Fibroblast of skin of abdomen (primary cell): ENCODE results near the gene SPATA21.

ENCODE experiments used
- DNase-seq: peaks from one replicate; pipeline ENCODE4 v3.0.0-alpha.2; 2013

Gene SPATA21

DNA sequence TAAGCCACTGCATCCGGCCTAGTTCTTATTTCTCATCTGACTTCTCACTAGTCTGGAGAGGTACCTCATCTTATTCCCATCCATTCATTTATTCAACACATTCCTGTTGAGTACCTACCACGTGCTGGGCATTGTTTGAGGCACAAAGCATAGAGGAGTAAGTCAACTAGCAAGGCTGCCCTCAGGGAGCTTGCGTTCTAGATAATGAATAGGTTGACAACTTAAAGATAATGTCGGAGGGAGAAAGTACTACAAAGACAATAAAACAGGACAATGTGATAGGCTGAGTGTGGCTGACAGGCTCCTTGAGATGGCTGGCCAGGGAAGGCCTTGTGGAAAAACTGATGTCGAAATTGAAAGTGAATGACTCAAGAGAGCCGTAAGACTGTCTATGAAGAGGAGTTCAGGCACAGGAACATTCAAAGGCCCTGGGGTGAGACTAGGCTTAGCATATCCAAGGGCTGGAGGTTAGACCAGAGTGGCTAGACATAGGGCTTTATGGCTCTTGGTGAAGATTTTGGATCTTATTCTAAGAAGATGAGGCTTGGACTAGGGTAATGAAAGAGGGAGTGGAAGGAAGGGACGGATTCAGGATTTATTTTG, 18.3 kb downstream of the SPATA21 start:
- DNase-seq, result no peak

DNA sequence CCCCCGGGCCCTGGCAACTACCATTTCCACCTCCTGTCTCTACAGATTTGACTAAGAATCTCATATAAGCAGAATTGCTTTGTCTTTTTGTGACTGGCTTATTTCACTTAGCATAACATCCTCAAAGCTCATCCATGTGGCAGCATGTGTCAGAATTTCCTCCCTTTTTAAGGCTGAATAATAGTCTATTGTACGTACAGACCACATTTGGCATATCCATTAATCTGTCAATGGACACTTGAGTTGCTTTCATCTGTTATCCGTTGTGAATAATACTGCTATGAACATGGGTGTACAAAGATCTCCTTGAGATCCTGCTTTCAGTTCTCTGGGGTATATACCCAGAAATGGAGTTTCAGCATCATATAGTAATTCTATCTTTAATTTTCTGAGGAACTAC, 24.0 kb downstream of the SPATA21 start:
- DNase-seq, result no peak

DNA sequence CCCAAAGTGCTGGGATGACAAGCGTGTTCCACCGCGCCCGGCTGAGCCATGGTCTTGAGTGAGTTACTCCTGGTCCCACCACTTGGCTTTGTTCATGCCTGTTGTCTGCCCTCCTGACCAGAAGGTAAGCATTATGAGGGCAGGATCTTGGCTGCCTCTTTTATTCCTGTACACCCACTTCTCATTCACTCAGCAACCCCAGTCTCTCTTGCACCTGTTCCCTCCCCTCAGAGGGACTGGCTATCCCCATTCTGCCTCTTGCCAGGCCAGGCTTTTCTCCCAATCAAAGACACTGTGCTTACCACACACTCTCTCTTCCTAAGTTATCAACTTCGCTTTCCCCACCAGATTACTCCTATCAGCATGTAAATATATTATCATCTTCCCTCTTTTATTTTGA, 26.4 kb downstream of the SPATA21 start:
- DNase-seq, result no peak

DNA sequence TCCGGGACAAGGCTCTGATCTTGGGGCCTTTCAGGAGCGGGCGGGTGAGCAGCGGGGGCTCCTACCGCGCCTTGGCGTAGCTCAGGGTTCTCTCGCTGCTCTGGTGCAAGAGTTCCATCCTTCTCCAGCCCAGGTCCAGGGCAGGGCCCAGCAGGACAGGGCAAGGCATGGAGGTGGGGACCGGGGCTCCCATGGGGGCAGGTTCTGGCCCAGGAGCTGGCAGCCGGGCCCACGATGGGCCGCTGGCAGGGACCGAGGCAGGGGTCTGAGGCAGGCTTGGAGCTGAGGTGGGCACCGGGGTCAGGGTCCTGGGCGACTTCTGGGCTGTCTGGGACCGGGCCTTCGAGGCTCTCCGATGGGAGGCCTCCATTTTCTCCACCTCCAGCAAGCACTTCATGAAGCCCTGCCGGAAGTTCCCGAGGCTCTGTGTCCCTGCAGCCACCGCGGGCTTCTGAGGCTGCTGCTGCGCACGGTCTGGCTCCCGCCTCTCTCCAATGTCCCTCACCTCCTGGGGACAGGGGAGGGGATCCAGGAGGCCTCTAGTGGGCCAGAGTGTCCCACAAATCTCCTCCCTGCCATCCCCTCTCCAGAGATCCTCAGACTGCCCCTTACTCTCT, 27.6 kb downstream of the SPATA21 start:
- DNase-seq, result no peak

DNA sequence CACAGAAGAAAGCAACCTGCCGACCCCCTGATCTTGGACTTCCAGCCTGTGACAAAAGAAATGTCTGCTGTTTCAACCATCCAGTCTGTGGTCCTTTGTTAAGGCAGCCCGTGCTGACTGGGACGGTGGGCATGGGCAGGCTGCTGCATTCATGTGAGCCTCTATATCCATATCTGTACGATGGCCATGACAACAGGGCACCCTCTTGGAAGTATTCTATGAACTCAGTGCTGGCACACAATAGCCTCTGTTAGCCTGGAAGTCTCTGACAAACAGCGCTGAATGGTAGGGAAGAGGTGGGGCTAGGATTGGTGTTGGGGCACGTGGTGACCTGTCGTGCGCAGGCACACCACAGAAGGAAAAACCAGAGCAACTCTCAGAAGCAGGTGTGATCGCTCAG, 30.4 kb downstream of the SPATA21 start:
- no peak for DNase-seq

DNA sequence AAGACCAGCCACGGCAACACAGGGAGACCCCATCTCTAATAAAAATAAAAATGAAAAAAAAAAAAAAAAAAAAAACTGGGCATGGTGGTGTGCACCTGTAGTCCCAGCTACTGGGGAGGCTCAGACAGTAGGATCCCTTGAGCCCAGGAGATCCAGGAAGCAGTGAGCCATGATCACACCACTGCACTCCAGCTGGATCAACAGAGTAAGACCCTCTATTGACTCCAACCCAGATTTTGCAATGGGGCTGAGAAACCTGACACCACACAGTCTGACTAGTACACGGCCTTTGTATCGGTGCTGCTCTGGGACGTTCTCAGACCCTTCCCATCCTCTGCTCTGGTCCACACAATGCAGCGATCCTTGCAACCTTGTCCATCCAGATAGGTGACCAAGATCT, 31.8 kb downstream of the SPATA21 start:
- no peak for DNase-seq

DNA sequence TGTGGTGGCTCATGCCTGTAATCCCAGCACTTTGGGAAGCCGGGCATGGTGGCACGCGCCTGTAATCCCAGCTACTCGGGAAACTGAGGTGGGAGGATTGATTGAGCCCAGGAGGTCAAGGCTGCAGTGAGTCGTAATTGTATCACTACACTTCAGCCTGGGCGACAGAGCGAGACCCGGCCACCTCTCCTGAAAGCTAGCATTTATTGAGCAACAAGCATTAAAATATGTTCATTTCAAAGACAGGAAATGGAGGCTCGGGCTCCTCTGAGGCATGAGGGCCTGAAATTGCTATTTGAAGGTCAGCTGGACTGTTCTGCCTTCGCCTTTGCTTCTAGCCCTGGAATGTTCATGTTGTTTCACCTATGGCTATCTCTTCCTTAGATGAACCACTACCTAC, 34.5 kb downstream of the SPATA21 start:
- DNase-seq, result no peak

DNA sequence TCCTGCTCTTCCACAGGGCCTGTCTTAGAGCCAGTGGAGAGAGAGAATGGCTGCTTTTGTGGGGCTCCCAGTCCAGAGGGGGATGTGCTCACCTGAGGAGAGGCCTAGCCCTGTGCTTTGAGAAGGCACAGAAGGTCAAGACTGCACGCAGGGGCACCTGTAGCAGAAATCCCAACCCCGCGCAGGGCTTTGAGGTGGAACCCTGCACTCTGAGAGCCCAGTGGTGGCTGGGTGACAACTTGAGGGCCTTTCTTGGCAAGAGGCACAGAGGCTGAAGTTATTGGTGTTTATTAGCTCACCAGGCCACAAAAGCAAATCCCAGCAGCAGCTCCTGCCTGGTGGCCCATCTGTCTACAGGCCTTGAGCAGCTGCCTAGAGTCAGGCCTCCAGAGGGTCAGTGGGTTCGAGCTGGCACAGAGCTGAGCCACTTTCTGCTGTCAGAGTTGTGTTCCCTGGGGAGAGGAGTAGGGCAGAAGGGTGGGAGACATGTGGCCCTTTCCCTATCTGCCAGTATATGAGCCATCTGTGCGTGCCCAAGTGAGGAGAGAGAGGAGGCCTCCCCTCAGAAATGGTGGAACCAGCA, 38.8 kb downstream of the SPATA21 start:
- no peak for DNase-seq

DNA sequence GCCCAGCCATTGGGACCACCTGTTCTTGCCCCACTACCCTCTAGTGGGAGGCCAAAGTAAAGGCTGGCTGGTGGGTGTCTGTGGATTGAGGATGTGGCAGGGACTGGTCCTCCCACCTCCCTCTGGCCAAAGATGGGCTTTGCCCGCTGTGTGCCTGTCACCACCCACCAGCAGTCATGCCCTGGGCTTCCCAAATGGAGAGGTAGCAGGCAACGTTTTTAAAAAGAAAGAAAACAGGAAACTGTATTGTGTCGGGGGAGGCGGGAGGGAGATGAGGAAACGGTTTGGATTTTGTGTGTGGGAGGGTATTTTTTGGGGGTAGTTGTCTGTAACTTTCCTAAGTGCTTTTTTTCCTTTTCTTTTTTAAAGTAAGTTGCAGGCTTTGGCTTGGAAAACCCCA, 40.1 kb downstream of the SPATA21 start:
- no peak for DNase-seq

DNA sequence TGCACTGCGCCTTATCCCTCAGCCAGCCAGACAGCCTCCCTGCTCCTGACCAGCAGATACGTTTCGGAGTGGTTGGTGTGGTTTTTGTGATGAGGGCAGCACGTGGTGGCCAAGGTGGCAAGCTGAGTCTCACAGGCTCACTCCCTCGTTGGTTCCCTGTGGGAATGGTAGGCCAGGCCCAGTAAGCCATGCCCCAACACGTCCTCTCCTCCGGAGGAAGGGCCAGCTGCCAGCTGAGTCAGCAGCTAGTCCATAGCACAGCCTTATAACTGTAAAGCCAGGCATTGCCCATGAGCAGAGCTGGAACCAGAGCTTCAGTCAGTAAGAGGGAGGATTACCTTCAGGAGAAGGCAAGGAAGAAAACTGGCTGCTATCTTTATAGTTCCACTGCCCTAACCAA, 40.6 kb downstream of the SPATA21 start:
- DNase-seq, result peak; percentile 72

DNA sequence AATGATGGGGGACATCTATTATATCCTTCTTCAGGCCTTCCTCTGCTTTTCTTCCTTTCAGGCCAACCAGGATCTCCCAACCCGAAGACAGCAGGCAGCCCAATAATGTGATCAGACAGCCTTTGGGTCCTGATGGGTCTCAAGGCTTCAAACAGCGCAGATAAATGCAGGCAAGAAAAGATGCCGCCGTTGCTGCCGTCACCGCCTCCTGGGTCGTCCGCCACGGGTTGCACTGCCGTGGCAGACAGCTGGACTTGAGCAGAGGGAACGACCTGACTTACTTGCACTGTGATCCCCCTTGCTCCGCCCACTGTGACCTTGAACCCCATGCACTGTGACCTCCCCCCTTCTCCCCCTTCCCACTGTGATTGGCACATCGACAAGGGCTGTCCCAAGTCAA, 42.2 kb downstream of the SPATA21 start:
- DNase-seq, result no peak

DNA sequence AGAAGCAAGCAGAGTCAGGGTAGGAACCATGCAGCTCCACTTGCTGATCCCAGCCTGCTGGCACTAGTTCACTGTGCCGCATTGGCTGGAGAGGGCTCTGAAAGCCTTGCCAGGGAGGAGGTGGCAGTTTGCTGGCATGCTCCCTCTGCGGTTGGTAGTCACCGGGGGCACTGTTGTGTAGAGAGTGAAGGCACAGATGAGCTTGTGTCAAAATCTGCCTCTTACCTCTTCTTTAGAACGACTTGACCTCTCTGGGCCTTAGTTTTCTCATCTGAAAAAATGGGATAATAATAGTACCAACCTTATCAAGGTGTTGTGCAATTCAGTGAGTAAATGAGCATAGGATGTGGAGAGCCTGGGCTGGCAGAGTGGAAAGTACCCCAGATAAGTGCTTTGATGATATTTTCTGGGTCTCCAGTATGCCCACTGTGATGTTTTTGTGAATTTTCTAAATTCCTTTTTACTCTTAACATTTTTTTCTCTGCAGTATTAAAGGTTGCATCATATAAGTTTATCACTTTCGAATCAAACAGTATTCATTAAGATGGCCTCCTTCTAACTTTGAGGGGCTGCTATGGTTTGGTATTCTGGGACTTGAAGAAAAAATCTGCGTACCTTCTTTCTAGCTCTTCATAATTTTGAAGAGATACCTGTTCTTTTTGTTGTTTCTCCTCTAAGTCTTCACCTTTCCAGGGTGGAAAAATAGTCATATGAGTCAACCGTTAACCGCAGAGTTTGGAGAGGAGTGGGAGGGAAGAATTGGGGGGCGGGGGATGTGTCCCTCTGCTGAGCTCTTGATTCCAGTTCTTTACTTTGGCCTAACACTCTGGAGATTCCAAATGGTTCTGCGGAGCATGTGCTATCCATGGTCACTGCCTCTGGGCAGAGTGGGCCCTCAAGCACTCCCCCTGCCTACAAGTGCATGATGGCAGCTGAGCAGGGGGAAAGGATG, 43.4 kb downstream of the SPATA21 start:
- DNase-seq, result no peak

DNA sequence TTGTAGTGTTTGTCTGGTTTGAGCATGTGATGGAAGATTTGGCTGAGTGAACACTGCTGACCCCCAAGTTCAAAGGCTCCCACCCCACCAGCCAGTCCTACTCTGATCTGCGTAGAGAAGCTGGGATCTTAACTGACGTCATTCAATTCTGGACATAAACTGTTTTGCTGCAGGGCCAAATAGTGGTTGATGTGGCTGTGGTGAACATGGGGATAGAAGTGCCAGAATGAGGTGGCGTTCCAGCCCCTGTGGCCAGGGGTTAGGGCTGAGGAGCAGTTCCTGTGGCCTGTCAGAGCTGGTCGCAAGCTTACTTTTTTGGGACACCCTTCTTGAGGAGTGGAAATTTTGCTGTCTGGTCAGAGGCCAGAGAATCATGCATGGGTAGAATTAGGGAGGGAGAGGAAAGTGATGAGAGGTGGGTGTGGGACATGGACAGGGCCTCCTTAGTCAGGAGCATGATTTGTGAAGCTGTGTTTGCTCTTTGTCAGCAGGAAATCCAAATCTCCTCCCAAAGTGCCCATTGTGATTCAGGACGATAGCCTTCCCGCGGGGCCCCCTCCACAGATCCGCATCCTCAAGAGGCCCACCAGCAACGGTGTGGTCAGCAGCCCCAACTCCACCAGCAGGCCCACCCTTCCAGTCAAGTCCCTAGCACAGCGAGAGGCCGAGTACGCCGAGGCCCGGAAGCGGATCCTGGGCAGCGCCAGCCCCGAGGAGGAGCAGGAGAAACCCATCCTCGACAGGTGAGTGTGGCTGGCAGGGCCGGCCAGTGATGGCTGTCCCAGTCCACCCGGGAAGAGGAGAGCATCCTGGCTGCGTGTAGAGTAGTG, 44.3 kb downstream of the SPATA21 start:
- no peak for DNase-seq

DNA sequence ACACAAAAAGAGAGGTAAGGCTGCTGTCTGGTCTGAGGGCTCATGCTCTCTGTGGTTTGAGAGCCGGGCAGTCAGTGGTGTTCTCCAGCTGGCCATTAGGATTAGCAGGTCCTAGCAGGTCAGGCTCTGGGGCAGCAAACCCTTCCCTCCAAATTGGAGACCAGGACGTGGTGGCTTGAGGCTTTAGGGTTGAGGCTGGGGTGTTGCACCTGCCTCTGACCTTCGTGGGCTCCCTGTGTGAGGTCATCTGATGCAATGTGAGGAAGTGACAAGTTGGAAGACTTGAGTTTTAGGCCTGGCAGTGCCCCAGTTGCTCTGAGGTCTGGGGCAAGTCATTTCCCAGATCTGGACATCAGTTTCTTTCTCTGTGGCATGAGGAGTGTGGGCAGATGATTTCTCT, 45.8 kb downstream of the SPATA21 start:
- no peak for DNase-seq

DNA sequence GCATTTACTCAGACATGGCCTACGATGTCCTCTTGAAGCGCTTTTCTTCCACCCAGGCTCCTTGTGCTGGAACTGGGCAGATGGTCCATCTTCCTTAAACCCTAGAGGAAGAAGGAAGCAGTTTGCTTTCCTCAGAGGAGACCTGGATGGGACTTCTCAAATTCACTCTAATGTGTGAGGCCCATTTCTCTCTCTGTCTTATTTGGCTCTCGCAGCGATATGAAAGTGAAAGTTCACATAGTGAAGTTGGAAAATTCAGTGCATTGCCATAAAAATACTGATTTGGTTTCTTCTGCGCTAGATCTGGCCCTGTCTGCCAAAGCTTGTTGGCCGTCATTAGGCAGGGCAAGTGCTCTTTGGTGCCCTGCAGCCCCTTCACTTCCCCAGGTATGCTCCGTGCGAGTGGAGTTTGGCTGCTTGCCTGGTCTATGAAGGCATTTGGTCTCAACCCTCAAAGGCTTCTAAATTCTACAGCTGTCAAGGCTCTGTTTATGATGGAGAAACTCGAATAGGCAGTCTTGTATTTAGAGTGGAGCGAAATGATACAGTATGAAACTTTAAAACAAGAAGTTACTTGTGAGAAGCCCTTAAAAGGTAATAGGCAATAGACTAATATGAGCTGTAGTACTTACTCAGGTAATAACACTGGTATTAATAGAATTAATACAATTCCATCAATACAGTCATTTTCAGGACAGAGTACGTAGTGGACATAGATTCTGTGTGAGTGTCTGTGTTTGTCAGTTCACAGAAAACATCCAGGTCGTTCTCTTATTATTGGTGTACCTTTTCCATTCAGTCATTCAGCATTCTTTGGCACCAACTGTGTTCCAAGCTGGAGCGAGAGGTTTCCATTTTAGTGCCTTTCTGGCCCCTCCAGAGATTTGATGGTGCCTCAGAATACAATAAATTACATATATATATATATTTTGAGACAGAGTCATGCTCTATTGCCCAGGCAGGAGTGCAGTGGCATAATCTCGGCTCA, 49.7 kb downstream of the SPATA21 start:
- no peak for DNase-seq

DNA sequence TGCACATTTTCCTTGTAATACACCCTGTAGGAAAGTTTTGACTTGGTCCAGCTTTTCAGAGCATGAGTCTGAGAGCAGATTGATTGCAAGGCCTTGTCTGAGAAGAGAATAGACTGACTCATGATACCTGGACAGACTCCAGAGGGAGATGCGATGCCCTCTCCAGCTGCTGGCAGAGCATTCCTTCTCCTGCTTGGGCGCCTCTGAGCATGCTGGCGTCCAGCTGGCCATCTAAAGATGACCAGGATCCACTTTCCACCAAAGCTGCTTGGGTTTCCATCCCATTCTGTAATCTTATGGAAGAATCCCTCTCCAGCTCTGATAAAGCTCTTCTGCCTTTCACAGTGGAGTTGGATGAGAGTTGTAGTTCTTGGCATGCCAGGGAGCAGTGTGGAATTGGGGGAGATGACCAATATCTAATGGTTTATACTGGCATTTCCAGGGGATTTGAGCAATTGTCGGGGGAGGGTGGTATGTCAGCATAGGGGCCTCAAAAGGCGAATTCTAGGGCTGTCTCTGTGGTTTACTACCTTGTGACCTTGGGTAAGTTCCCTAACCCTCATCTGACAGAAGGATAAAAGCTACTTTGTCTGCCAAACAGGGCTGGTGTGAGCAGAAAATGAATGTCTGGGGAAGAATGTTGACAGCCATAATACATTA, 50.6 kb downstream of the SPATA21 start:
- DNase-seq, result peak; percentile 61

DNA sequence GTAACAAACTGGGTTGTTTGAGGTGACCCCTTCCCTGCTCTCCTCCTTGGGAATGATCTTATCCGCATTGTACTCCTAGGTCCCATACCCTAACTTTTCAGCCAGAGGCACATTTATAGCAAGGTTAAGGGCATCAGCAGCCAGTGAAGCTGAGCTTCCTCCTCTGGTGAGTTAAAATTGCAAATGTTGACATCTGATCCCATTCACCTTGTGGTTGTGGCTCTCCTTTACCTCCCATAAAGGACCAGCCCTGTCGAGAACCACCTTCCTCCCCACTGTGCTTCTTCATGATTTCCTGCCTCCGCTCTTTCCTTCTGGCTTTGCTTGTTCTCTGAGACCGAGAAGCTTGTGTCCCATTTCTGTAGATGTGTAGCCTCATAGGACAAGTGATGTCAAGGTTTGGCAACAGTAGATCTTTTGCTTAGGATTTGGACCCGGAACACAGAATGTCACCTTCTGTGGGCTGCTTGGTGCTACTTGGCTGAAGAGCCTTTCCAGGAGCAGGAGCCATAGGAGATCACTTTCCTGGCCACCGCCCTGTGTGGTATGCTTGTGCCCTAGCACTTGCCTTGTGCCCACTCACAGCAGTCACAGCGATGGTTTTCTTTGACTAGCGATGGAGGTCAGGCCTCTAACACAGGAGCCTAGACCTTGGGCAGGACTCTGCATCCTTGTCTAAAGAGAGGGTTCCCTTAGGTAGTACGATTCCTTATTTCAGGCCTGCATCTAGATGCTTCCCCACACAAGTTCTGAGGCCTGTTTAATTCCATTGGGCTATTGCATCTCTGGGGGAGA, 51.4 kb downstream of the SPATA21 start:
- no peak for DNase-seq

DNA sequence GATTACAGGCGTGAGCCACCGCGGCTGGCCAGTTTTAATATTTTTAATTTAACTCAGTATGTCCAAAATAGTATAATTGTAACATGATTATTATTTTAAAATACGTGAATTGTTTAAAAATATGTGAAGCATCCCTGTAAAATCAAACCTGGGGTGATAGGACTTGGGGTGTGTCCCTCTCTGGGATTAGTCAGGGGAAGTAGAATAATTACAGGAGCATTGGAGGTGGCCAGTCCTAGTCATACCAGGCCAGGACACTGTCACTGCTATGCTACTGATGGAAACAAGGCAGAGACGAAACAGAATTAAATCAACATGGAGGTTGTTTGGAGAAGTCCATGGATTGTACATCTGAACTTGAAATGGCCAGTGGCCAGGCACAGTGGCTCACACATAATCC, 53.3 kb downstream of the SPATA21 start:
- DNase-seq, result no peak

DNA sequence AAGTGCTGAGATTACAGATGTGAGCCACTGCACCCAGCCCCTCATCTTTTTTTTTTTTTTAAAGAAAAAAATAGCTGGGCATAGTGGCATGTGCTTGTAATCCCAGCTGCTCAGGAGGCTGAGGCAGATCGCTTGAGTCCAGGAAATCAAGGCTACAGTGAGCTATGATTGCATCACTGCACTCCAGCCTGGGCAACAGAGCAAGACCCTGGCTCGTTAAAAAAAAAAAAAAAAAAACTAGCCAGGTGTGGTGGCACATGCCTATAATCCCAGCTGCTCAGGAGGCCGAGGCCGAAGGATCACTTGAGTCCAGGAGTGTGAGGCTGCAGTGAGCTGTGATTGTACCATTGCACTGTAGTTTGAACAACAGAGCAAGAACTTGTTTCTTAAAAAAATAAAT, 56.4 kb downstream of the SPATA21 start:
- DNase-seq, result no peak

DNA sequence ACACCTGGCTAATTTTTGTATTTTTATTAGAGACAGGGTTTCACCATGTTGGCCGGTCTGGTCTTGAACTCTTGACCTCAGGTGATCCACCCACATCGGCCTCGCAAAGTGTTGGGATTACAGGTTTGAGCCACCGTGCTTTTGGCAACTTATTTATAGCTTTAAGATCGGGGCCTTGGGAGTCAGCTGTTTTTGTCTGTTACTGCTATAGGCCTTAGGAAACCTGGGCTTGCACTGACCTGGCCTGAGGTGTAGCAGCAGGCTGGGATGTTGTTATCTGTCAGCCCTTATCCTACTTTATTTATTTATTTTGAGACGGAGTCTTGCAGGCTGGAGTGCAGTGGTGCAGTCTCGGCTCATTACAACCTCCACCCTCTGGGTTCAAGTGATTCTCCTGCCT, 58.8 kb downstream of the SPATA21 start:
- DNase-seq, result no peak
